ENCODE measurements around the gene FBXL17. TPM values are rescaled to one million over a fixed set of nuclear protein-coding genes. Genes with fewer than 3 reads are reported as not detected.

FBXL17 gene
- total RNA-seq, 4 donors from 2014 or later, result 14.9 to 62.5 (median 20.6) TPM

- Histone ChIP-seq H3K36me3 (no peaks in the 10 kb centered on the region), H3K4me1 (no peaks in the 10 kb centered on the region), H3K4me3 (no peak overlapping the region), H3K9me3 (no peaks in the 10 kb centered on the region), H3K27me3 (no peaks in the 10 kb centered on the region), H3K27ac (no peak overlapping the region)
- no peak for DNase-seq (ENCODE audit: low spot score in 2 of 2)
- 45% methylated on average over 11 of the region's 11 CpGs for WGBS
- TF ChIP-seq POLR2AphosphoS5 (IDR thresholded peaks at IDR 0.05), result no peak
These were observed 494.5 kb downstream of the FBXL17 start for GRCh38 chr5:107887166-107887943.

GRCh38 chr5:107885601-107886000, 496.3 kb downstream of the FBXL17 start:
- Histone ChIP-seq H3K36me3 (no peaks in the 10 kb centered on the region), H3K9me3 (no peaks in the 10 kb centered on the region), H3K27me3 (no peaks in the 10 kb centered on the region), H3K4me1 (no peaks in the 10 kb centered on the region), H3K4me3 (no peak overlapping the region), H3K27ac (no peak overlapping the region)
- no peak for DNase-seq (ENCODE audit: low spot score in 2 of 2)
- TF ChIP-seq POLR2A (IDR thresholded peaks at IDR 0.05) (no peak), POLR2AphosphoS5 (IDR thresholded peaks at IDR 0.05) (no peak), CTCF (IDR thresholded peaks at IDR 0.05) (no peak), EP300 (IDR thresholded peaks at IDR 0.05) (no peak)
- 86% methylated on average over 2 of the region's 2 CpGs for WGBS

DNA sequence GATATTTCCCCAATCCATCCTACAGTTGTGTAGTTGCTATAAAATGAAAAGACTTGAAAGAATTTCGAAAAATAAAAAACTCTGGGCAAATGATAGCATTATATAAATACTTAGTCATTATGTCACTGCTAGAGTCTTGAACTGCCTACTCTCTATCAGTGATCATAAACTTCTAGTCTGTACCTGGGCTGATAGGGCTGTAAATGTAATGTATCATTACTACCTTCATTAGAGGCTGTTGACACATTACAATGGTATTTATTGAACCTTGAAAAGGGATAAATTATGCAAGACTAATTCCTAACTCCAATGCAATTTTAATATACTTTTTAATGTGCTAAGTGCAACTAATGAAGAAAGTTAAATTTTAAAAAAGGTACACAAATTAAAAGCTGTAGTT, 497.0 kb downstream of the FBXL17 start:
- WGBS, result 98% methylated on average over 1 of the region's 1 CpG
- H3K36me3 ChIP-seq, result no peaks in the 10 kb centered on the region
- TF ChIP-seq EP300 (IDR thresholded peaks at IDR 0.05) (no peak), POLR2AphosphoS5 (IDR thresholded peaks at IDR 0.05) (no peak), POLR2A (IDR thresholded peaks at IDR 0.05) (no peak), CTCF (IDR thresholded peaks at IDR 0.05) (no peak)

GRCh38 chr5:107878661-107879060, 503.2 kb downstream of the FBXL17 start:
- TF ChIP-seq POLR2A (IDR thresholded peaks at IDR 0.05) (no peak), POLR2AphosphoS5 (IDR thresholded peaks at IDR 0.05) (no peak), CTCF (IDR thresholded peaks at IDR 0.05) (no peak), EP300 (IDR thresholded peaks at IDR 0.05) (no peak)
- WGBS, result 82% methylated on average over 4 of the region's 4 CpGs

More for the DNA sequence above, 497.0 kb downstream of the FBXL17 start:
- Histone ChIP-seq H3K4me3 (no peak overlapping the region), H3K9me3 (no peaks in the 10 kb centered on the region), H3K27me3 (no peaks in the 10 kb centered on the region), H3K4me1 (no peaks in the 10 kb centered on the region), H3K27ac (no peak overlapping the region)
- DNase-seq (ENCODE audit: low spot score in 2 of 2), result no peak

GRCh38 chr5:107876906-107877305, 505.0 kb downstream of the FBXL17 start:
- no peak for DNase-seq (ENCODE audit: low spot score in 2 of 2)
- H3K9me3 ChIP-seq, result no peaks in the 10 kb centered on the region
- H3K27ac ChIP-seq, result peak overlapping the region; percentile 57
- H3K4me3 ChIP-seq, result no peak overlapping the region
- H3K4me1 ChIP-seq, result no peaks in the 10 kb centered on the region
- H3K27me3 ChIP-seq, result no peaks in the 10 kb centered on the region
- WGBS, result 88% methylated on average over 6 of the region's 6 CpGs
- TF ChIP-seq EP300 (IDR thresholded peaks at IDR 0.05) (no peak), POLR2AphosphoS5 (IDR thresholded peaks at IDR 0.05) (no peak), POLR2A (IDR thresholded peaks at IDR 0.05) (no peak), CTCF (IDR thresholded peaks at IDR 0.05) (no peak)
- no peaks in the 10 kb centered on the region for H3K36me3 ChIP-seq

More at GRCh38 chr5:107878661-107879060, 503.2 kb downstream of the FBXL17 start:
- H3K9me3 ChIP-seq, result no peaks in the 10 kb centered on the region
- H3K27ac ChIP-seq, result no peak overlapping the region
- no peaks in the 10 kb centered on the region for H3K4me1 ChIP-seq
- no peaks in the 10 kb centered on the region for H3K36me3 ChIP-seq
- DNase-seq (ENCODE audit: low spot score in 2 of 2), result no peak
- no peaks in the 10 kb centered on the region for H3K27me3 ChIP-seq
- no peak overlapping the region for H3K4me3 ChIP-seq
